ENCODE measurements around the gene ALDH1A3.

- TF ChIP-seq CTCF (IDR thresholded peaks at IDR 0.05; ENCODE audit: low read depth, low read length, missing input control): no peak
- TF ChIP-seq JUND (IDR thresholded peaks at IDR 0.05): no peak
- TF ChIP-seq YY1 (IDR thresholded peaks at IDR 0.05): no peak
- TF ChIP-seq MAX (IDR thresholded peaks at IDR 0.05): no peak
Observed at GRCh38 chr15:100844167-100844566, 35.5 kb upstream of the ALDH1A3 start.
